KG1 (cell line): Measurements from ENCODE around the gene HSPA8.
A peak's percentile ranks its signal among the peaks of the same experiment; 100 is the strongest.
"Not testable (repeated sequence)": the region's sequence is repeated elsewhere in the genome, so short reads cannot be mapped to it uniquely, and the experiment has no call there.

Experiments used
- DNase-seq: peaks from one replicate; lab custom pipeline; 2025; lab: John Stamatoyannopoulos, UW

HSPA8 gene

DNA sequence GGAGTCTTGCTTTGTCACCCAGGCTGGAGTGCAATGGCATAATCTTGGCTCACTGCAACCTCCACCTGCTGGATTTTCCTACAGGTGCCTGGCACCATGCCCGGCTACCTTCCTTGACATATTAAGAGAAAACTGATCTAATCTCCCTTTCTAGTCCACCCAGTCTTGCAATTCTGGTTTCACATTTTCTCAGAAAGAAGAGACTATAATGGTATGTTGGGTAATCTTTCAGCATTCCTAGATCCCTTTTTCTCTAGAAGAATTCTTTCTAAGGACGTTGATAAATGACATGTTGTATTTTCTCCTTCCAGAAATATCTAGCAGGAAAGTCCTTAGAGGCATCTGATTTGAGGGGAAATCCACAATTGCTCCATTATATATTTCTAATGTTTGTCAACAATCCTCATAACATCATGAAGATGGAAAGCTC, 10.4 kb upstream of the HSPA8 start:
- DNase-seq = no peak

DNA sequence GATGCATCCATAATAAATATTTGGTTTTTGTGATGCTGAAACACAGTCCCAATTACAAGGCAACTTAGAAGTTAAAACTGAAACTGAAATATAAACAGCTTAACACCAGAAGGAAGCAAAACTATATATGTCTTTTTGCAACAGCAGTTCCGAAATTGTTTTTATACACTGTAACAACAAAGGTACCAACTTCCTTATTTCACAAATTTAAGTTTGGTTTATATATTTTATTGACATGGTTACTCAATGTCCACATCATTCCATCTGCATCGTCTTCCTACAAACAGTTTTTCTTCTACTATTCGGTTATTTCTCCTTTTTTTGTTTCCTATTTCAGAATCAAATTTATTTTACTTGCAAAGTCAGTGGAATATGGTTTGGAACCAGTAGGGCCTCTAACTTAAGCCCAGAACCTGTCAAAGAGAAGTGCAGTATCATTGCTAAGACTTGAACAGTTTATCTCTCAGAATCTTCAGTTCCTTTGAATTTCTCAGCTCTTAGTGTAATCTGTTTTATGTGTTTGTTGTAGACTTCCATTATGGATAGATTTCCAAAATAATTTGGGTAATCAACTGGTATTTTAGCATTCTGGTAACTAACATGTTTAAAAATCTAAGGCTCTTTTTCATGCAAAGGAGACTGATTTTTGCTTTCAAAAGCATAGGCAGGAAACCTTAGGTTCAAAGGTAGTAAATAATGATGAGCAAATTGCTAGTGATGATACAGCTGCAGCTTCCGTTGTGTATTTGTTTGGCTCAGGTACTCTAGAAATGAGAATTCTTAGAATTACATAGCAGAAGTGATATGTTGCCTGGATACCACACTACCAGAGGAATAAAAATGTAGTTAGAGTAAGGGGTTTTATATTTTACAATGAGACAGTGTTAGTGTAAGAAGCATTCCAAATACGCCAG, 8.2 kb upstream of the HSPA8 start:
- peak; percentile 80 for DNase-seq

DNA sequence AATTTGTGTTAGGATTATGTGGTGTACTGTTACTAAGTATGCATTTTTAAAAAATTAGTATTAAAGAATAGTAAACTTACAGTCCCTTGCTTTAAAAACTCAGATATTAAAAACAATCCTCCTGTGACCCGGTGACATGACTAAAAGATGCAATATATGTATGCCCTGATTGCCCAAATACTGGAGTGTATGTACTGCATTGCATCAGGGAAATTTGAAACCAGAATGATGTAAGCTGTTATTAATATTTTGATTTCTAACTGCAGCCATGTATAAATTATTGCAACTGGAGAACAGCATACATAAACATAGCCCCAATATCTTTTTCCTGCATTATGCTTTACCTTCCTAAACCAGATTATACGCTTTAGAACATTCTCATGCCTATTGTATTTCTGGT, 3.7 kb upstream of the HSPA8 start:
- no peak for DNase-seq

DNA sequence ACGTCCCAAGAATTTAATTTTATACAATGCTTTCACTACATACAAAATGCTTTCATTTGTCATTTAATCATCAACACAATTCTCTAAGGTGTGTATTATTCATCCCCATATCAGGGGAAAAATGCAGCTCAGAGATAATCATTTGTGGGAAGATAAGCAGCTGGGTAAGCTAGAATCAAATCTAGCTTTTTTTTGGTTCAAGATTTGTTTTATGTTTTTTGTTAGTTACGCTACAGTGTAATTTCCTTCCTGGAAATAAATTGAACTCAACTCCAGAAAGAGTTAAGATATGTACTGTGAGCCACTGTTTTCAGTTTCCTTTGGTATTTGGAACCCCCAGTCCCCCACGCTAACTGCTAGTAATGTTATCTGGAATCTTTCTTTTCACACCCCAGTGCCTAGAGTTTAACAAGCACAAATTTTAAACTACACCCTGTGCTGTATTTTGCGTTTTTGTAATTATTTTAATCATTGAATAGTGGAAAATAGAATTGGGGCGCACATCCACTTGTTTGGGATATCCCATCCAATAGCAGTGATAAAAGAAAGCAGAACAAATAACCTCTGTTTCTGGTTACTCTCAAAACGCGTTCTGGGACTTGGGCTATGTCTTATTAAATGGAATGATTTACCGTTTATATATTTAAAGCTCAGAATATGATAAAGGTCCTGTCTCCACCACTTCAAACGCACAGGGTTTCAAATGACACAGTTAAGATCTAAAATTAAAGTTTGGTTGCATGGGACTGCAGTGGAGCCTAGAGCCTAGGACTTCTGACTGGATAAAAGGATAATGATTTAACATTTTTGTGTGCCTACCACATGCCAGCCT, 2.1 kb upstream of the HSPA8 start:
- peak; percentile 83 for DNase-seq

DNA sequence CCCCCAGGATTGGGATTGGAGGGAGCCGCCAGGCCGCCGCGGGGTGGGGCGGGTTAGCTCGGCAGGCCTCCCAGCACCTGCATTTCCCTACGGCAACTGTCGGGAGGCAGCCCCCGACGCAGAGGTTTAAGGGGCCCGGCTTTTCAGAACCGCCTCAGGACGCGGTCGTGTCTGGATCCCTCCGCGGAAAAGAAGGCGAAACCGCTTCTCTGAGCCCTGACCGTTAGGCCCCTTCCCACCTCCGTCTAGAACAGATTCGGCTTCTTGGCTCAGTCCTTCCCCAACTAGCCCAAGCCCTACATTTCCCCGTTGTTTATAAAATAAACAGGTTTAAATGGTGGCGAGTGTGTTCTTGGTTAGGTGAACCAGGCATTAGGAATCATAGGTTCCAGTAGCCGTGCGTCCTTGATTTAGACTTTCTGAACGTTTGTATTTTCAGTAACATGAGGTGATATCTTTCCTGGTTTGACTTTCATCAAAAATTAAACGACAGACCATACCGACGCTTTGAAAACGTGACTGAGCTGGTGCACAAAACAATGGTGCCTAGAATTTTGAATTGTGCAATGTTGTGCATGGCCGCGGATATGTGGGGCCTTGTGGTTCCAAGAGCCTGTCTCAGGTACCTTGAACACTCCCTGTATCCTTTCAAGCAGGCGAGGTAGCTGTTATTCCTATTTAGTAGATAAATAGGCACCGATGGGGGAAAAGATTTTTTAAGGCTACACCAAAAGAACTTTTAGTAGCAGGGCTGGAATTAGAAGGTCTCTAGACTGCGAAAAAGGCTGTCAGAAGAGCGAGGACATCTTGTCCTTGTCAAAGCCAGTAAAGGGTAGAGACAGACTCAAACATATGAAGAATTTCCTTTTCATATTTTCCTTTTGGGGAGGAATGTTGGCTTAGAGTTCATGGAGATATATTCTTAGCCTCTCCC, 1.2 kb upstream of the HSPA8 start:
- peak; percentile 87 for DNase-seq

DNA sequence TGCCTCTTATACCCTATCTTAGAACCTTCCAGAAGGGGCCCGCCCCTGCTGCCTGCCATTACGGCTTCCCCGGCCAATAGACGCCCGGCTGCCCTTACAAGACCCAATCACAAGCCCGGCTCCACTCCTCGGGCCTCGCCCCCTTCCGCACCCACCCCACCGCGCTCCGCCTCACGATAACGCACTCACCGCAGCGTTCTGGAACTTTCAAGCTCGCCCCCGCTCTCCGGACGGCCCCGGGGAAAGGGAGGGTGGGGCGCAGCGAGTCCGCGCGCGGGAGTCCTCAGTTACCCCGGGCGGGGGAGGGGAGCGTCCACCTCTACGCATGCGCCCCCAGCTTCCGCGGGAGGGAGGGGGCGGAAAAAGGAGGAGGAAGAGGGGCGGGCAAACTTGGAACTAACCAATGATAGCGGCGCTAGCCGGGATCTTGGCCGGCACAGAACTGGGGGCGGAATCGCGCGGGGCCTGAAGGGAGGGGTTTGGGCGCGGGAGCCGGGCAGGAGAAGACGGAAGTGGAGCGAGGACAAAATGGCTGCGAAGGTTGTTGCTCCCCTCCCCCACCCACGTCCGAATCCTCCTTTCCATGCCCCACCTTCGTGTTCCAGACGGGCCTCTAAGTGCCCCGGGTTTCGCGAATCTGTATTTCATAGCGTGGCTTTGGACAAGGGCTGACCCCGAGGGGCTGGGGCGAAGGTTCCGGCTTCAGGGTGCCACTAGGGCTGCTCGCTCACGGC, 389 bp upstream of the HSPA8 start:
- peak; percentile 99 for DNase-seq

DNA sequence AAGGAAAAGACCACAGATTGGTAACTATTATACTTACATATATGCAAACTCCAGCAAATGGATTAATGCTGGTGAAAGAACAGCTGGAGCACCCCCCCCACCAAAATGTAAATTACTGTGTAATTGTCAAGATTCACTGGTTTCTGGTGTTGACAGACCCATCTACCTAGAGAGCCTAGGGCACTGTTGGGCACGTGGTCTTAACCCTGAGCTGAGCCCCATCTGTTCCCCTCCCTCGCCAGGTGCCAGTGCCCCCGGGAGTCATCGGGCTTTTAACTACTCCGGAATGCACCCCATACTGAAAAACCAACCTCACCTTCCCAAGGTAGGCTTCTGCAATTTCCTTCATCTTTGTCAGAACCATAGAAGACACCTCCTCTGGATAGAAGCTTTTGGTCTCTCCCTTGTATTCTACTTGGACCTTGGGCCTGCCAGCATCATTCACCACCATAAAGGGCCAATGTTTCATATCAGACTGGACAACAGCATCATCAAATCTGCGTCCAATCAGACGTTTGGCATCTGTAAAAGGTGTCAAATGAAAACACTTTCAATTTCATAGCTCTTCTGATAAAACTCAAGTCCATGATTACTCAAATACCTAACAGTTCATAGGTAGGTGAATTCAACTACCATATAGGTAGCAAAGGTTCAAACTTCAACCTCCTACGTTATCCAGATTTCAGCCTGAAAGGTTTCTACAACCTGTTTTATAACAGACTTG, 1.5 kb downstream of the HSPA8 start:
- no peak for DNase-seq

DNA sequence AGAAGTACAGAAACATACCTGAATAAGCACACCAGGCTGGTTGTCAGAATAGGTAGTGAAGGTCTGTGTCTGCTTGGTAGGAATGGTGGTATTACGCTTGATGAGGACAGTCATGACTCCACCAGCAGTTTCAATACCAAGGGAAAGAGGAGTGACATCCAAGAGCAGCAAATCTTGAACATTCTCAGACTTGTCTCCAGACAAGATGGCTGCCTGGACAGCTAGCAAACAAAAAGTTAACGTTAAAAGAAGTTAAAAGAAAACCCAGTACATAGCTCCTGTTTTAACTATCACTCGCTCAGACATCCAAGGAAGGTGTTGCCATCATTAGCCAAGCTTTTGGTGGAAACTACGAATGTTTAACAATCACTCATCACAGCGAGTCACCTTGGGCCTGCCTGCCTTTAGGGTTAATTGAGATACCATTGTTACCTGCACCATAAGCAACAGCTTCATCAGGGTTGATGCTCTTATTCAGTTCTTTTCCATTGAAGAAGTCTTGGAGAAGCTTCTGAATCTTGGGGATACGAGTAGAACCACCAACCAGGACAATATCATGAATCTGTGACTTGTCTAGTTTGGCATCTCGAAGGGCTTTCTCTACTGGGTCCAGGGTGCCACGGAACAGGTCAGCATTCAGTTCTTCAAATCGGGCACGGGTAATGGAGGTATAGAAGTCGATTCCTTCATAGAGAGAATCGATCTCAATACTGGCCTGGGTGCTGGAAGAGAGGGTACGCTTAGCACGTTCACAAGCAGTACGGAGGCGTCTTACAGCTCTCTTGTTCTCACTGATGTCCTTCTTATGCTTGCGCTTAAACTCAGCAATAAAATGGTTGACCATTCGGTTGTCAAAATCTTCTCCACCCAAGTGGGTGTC, 2.7 kb downstream of the HSPA8 start:
- DNase-seq = not testable (repeated sequence)

DNA sequence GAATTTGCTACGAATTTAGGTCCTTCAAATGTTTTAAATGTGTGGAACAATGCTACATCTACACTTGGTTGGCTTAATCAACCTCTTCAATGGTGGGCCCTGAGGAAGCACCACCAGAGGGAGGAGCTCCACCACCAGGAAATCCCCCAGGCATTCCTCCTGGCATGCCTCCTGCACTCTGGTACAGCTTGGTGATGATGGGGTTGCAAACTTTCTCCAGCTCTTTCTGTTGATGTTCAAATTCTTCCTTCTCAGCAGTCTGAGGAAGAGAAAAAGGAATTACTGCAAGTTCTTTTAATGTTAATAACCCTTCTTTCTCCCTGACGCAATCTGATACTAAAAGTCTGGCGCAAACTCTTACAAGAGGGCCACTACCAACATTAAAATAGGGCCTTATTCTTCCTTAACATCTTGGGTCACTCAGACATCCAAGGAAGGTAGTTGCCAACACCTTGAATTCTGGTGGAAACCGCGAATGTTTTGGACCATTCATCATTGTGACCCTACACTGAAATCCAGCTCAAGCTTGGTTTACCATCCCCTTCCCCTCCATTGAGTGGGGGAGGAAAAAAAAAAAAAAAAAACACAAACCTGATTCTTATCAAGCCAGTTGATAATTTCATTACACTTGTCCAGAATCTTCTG, 4.2 kb downstream of the HSPA8 start:
- no peak for DNase-seq

DNA sequence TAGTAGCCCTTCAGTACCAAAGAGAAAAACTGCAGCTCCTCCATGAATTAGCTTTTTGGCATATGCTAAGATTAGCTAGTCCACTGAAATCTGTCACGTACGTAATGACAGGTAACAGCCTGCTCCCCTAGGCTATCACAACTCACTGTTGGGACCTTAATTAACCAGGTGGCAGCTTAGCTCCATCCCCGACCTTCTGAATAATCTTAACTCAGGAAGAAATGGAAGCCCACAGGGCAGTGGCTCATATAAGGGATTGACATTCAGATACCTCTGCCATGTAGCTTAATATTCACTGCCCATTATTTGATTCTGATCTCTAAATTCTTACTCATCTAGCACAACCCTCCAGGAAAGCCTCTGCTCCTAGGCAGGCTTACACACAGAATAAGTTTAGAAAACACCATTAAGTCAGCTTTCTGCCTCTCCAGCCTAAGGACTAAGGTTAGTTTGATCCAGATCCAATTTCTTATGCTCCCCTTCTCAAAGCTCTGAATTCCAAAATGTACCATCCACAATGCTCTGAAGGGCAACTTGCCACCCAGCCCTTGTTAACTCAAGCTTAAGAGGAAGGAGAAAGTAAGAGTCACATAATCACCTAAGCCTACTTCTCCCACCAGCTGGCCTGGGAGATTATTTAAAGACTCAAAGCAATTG, 5.0 kb downstream of the HSPA8 start:
- no peak for DNase-seq

DNA sequence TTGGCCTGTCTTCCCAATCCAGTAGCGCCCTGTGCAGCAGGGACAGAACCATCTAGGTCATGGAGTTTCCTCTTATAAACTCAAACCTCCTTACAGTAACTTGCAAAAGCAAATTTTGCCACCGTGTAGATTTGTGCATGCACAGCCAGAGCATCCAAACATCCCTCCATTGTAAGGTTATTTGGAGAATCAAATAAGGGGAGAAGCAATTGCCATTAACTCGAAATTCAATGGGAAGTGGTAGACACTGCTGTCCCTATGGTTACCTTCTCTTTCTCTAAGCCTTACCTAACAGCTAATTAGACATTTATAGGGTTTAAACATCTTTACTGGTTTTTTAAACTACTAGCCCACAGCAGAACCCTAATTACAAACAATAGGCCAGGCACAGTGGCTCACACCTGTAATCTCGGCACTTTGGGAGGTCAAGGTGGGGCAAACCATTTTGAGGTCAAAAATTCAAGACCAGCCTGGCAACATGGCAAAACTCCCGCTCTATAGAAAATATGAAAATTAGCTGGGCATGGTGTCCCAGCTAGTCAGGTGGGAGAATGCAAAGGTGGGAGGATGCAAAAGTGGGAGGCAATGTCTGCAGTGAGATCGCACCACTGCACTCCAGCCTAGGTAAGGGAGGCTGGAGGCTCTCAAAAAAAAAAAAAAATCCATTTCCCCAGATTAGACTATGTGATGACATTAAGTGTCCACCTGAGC, 6.6 kb downstream of the HSPA8 start:
- DNase-seq = no peak

DNA sequence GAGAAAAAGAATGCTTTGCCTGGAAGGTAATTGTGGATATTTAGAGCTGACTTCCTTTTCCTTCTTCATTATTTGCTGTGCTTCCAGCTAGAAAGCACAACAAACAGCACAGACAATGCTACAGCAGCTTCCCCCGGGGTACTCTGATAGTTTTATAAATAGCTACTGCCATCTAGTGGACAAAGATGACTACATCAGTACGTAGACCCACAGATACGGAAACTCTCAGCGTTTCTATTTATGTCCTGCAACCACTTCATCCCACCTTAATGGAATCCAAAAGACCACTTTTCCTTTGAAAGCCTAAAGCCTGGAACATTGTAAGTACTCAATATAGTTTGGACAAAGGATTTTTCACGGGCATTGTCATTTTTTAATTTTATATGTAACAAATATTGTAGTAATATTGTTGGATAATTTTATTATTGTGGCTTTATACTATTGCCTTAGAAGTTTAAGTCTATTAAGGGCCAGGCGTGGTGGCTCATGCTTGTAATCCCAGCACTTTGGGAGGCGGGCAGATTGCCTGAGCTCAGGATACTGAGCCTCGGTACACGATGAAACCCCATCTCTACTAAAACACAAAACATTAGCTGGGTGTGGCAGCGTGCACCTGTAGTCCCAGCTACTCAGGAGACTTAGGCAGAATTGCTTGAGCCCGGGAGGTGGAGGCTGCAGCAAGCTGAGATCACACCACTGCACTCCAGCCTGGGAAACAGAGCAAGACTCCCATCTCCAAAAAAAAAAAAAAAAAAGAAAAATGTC, 7.5 kb downstream of the HSPA8 start:
- DNase-seq = peak; percentile 92

DNA sequence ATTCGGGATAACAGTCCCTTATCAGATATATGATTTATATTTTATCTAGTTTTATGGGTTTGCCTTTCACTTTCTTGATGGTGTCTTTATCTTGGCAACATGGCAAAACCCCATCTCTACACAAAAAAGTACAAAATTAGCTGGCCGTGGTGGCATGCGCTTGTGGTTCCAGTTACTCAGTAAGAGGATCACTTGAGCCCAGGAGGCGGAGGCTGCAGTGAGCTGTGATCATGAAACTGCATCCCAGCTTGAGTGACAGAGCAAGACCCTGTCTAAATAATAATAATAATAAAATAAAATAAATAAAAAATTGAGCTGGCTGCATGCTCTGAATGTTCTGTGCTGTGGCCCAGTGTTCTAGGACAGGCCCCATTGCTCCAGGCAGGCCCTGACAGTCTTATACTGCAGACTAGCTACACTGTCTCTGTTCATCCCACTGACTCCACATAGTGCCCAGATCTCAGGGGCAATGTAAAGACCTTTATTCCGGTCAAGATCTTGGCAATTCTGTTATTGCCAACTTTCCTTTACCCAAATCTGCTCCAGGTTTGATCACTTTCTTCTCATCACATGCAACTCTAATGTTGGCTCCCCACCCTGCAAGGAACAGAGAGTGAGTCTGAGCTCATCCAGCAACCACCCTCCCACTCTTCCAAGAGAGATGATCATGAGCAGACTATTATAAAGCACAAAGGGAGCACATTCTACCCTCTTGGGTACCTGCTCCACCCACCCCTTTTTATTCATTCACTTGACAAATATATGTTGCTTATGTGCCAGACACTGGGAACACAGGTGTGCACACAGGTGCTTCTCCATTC, 8.8 kb downstream of the HSPA8 start:
- DNase-seq = no peak

DNA sequence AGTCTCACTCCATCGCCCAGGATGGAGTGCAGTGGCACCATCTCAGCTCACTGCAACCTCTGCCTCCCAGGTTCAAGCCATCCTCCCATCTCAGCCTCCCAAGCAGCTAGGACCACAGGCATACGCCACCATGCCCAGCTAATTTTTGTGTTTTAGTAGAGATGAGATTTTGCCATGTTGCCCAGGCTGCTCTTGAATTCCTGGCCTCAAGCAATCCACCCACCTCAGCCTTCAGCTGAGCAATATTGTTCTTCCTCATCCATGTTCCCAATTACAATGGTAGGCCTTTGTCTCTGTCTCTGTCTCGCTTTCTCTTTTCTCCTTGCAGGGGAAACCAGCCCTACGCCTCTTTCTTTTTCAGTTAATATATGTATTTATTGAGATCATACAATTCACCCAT, 10.3 kb downstream of the HSPA8 start:
- no peak for DNase-seq

DNA sequence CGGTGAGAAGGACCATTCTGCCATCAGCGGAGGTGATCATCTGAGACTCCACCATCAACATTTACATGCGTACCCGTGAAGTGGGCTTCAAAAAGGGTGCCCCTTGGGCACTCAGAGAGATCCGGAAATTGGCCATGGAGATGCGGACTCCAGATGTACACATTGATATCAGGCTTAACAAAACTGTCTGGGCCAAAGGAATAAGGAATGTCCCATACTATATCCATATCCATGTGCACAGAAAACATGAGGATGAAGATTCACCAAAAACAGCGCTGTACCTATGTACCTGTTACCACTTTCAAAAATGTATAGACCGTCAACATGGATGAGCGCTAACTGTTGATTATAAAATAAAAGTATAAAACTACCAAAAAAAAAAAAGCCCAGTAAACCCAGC, 10.8 kb downstream of the HSPA8 start:
- DNase-seq = no peak

DNA sequence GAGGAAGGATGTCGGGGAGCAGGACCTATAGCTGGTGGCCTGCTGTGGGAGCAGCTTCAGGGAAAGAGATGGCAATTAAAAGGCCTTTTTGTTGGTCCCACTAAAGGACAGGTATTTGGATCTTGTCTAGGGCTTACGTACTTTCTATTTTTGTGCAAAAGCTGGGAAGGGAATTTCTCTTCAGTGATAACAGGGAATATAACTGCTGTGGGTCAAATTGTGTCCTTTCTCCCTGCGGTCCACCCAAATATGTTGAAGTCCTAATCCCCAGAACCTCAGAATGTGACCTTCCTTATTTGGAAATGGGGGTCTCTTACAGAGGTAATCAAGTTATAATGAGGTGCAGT, 14.0 kb downstream of the HSPA8 start:
- no peak for DNase-seq
